Erythroblast (primary cell): ENCODE results near the gene C1orf185.

Experiments used
- GATA1 ChIP-seq: IDR thresholded peaks from 2 replicates; pipeline ENCODE4 v1.6.1; 2011; ENCODE audit warnings: low read depth, mild to moderate bottlenecking, control low read depth, low read length, moderate library complexity
- POLR2A ChIP-seq: IDR thresholded peaks from 2 replicates; pipeline ENCODE4 v1.6.1; 2011; ENCODE audit warnings: mild to moderate bottlenecking, low read length

GRCh38 chr1:51133045-51133444 lies 31.0 kb downstream of the C1orf185 start:
- TF ChIP-seq POLR2A (no peak), GATA1 (no peak)
